GM21825 (cell line): ENCODE data around the gene LYPD3.
A peak's percentile ranks its signal among the peaks of the same experiment; 100 is the strongest.
"Not testable (repeated sequence)": the region's sequence is repeated elsewhere in the genome, so short reads cannot be mapped to it uniquely, and the experiment has no call there.

Source experiments
- ATAC-seq: cut with Tn5 transposase; IDR thresholded peaks from one replicate; pipeline ENCODE4 v1.9.1; 2021; ENCODE audit warnings: mild to moderate bottlenecking, moderate library complexity; ENCODE audit not compliant: unreplicated experiment

LYPD3 gene

GRCh38 chr19:43465468-43466120 is at the start of gene LYPD3:
Gene LYPD3 (minus strand): TSS chr19:43465608. CDS start chr19:43465571, 37 bp downstream.
- no peak for ATAC-seq

GRCh38 chr19:43512399-43512798 is 47.0 kb upstream of the LYPD3 start:
- not testable (repeated sequence) for ATAC-seq

DNA sequence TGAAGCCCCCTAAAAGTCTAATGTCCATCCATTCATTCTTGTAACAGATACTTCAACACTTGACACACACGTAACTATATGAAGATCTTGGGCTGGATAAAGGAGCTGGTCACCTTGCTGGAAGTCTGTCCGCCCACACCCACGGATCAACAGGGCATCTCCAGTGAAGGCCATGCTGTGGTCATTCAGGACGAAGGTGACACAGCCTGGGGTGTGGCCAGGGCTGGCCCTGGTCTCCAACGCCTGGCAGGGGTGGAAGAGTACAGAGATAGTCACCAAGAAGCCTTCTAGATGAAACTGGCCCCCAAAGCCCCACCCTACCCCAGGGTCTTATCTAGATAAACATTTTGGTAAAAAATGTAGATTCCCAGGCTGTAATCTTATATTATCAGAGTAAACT is 45.9 kb upstream of the LYPD3 start:
- ATAC-seq, result no peak

GRCh38 chr19:43510713-43511112 is 45.3 kb upstream of the LYPD3 start:
- ATAC-seq, result no peak

- no peak for ATAC-seq
Observed at GRCh38 chr19:43507880-43508279, 42.5 kb upstream of the LYPD3 start.

GRCh38 chr19:43506629-43507028 is 41.2 kb upstream of the LYPD3 start:
- ATAC-seq, result no peak

GRCh38 chr19:43505941-43506340 is 40.5 kb upstream of the LYPD3 start:
- ATAC-seq, result no peak

DNA sequence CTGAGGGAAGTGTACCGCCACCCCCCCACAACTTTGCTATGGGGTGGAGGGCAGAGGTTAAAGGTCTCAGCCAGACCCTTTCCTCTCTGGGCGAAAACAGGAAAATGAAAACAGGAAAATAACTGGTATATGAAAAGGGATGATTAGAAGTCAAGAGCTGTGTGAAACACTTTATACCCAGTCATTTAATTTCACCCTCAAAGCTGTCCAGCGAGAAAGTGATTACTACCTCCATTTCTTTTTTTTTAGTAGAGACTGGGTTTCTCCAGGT is 39.7 kb upstream of the LYPD3 start:
- no peak for ATAC-seq

- ATAC-seq, result peak; percentile 21
Observed at GRCh38 chr19:43504426-43505185, 39.2 kb upstream of the LYPD3 start, which contains the start of gene PHLDB3. Gene PHLDB3 (minus strand): TSS chr19:43504746. CDS start chr19:43504118, 628 bp downstream.

DNA sequence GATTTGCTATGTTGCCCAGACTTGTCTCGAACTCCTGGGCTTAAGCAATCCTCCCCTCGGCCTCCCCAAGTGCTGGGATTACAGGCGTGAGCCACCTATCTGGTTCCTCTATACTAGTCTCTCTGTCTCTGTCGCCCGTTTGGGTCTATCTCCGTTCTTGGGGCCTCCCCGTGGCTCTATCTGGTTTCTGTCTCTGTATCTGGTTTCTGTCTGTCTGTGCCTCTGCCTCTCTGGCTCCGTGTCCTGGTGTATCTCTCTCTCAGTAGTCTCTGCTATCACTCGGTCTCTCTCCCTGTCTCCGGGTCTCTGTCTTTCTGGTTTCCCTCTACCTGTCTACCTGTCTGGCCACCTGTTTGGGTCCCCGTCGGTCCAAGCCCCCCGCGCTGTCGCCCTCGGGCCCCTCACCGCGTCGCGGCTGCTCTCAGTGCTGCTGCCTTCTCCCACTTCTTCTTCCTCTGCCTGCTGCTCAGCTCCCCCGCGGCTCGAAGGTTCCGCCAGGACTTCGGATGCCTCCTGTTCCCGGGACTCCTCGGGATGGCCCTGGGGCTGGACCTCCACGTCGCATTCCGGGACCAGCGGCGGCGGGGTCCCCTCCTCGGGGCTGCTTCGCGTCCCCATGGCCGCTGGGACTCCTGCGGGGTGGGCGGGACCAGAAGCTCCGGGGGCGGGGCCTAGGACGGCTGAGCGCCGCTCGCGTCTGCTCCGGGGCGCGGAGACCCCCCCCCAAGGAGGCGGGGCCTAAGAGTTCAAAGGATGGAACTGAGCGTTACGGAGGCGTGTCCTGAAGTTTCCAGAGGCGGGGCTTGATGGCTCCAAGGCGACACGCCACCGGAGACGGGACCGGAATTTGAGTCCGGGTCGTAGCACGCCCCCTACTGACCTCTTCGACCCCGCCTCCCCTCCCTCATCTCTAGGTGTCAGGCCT is 38.4 kb upstream of the LYPD3 start:
- peak; percentile 83 for ATAC-seq

DNA sequence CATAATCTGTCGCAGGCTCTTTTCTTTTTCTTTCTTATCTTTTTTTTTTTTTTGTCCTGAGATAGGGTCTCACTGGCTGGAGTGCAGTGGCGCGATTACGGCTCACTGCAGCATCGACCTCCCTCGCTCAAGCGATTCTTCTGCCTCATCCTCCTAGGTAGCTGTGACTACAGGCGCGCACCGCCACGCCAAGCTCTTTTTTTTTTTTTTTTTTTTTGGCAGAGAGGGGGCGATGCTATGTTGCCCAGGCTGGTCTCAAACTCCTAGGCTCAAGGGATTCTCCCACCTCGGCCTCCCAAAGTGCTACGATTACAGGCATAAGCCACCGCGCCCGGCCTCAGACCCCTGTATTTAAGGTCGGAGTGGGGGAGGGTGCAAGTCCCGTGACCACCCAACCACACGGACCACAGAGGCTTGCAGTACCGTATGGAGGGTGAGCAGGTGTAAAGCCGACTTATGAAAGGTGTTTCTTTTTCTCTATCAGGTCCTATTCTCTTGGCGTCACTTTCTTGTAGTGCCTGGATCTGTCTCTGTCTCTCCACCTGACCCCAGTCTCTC is 37.1 kb upstream of the LYPD3 start:
- ATAC-seq, result no peak

DNA sequence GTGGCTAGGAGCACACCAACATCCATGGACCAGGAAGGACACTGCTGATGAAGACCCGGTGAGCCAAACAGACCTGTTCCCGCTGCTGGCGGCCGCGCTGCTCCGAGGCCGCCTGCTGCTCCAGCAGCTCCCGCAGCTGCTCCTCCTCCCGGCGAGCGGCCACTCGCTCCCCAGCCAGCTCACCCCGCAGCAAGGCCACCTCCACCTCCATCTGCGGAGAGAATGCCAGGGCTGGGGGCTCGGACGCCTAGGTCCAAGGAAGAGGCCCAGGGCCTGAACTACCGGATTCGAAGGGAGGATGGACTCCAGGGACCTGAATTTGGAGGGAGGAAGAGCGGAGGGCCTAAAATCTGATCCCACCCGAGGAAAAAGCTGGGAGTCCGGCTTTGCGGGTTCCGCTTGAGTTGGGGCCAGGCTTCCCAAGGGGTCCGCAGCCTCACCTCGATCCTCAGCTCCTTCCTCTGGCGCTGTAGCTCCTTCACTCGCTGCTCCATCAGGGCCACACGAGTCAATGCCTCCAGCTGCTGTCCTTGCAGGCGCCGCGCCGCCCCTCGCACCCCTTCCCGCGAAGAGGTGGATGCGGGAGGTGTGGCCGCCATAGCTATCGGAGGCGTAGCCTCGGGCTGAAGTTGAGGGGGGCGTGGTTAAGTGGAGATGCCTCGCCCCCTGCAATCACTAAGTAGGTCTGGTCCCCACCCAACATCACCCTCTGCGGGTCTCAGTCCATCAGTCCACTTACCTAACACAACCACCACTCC is 36.4 kb upstream of the LYPD3 start:
- ATAC-seq, result no peak

DNA sequence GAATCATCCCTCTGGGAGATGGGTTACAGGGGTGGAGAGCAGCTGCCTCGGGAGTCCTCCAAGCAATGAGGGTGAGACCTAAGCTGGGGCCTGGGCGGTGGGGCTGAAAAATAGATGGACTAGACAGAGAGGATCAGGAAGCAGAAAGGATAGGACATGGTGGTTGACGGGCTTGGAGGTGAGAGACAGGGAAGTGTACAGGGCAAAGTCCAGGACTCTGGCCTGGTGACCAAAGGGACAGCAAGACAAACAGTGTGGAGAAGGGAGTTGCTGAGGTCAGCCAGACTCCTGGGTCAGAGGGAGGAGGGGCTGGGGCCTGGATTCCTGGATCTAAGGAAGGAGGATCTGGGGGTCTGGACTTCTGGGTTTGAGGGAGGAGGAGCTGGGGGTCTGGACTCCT is 33.6 kb upstream of the LYPD3 start:
- ATAC-seq, result no peak

- no peak for ATAC-seq
Observed at GRCh38 chr19:43498233-43498842, 32.9 kb upstream of the LYPD3 start.

DNA sequence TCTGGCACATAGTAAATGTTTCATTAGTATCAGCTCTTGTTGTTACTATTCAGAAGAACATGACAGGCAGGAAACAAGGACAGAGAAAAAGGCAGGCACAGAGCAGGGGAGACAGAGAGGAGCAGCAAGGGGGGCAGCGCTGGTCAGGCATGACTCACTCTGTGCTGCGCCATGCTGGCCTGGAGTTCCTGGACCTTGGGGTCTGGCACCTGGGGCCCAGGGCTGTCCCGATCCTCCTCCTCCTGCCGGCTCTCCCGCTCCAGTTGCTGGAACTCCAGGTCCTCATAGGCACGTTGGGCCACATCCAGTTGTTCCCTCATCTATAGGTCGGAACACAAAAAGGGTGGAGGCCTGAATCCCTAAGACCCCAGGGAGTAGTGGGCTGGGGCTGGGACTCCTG is 31.6 kb upstream of the LYPD3 start:
- ATAC-seq, result no peak

DNA sequence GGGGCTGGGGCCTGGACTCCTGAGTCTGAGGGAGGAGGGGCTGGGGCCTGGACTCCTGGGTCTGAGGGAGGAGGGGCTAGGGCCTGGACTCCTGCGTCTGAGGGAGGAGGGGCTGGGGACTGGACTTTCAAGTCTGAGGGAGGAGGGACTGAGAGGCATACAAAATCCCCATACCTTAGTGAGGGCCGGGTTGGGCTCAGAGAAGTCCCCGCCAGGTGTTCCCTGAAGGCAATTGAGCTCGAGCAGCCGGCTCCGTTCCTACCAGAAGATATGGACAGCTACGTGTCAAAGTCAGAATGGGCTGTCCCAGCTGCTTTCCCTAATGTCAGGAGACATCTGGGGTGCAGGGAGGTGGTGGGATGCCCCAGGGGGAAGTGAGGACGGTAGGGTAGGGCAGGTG is 29.7 kb upstream of the LYPD3 start:
- no peak for ATAC-seq

DNA sequence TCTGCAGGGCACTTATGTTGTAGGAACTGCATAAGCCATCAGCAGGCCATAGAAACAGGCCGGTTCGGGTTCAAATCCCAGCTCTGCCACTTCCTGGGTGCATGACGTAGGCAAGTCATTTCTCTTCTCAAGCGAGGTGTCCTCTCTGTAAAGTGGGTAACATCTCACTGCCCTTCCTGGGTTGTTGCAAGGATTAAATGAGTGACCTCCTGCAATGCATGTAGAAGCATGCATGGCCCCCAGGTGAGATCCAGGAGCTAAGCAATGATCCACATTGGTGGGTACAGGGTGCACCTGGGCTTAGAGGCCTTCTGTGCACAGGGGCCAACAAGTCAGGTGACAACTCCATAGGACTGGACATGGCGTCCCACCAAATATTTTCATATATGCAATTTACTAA is 25.4 kb upstream of the LYPD3 start:
- ATAC-seq, result no peak

- ATAC-seq, result no peak
Observed at GRCh38 chr19:43489979-43490599, 24.7 kb upstream of the LYPD3 start.

DNA sequence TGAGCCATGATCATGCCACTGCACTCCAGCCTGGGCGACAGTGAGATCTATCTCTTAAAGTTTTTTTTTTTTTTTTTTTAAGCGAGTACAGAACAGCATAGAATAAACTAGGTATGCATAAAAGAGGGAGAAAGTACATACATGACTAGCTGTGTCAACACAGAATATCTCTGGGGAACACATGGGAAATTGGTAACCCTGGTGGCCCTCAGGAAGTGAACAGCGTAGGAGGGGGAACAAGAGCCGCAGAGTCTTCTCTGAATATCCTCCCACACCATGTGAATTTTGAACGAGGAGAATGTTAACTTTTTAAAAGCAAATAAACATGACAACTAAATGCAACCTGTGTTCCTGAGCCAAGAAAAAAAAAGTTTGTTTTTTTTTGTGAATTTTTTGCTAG is 23.9 kb upstream of the LYPD3 start:
- ATAC-seq, result no peak

DNA sequence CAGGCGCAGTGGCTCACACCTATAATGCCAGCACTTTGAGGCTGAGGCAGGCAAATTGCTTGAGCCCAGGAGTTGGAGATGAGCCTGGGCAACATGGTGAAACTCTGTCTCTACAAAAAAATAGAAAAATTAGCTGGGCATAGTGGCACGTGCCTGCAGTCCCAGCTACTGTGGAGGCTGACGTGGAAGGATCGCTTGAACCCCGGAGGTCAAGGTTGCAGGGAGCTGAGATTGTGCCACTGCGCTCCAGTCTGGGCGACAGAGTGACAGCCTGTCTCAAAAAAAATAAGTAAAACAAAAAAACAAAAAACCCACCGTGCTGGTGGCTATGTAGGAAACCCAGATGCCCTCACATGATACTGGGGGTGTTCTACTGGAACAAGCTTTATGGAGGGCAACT is 22.8 kb upstream of the LYPD3 start:
- ATAC-seq, result no peak
